IMR-90 (cell line): ENCODE data around the gene DNAH8. TPM values are rescaled to one million over a fixed set of nuclear protein-coding genes. Genes with fewer than 3 reads are reported as not detected.

ENCODE experiments used
- ATAC-seq: fragments of 200-7000 bp; cut with Tn5 transposase; 2 replicates; pipeline ENCODE4 v1.9.1; 2020; ENCODE audit warnings: low read depth, mild to moderate bottlenecking, moderate library complexity
- BruUV-seq: library from RNA; stranded (reverse); fragments of 400-500 nt; replicated peaks from 2 replicates; lab custom pipeline; 2021; lab: Mats Ljungman, UMichigan
- CTCF ChIA-PET: fragments of 300-600 bp; formaldehyde crosslinking; extraction: SDS; loops from one replicate; lab custom pipeline; 2021; ENCODE audit warnings: antibody characterized with exemption; lab: Yijun Ruan, JAX
- POLR2A ChIA-PET: fragments of 300-600 bp; sonication (Branson Sonifier 250); formaldehyde crosslinking; loops from one replicate; lab custom pipeline; 2022; ENCODE audit warnings: antibody characterized with exemption; ENCODE audit not compliant: unreplicated experiment; lab: Charles Lee
- DNase-seq: peaks from one replicate; pipeline ENCODE4 v3.0.0; 2013
- H2AFZ ChIP-seq: replicated peaks from 2 replicates; pipeline ENCODE3; 2013; ENCODE audit warnings: low read length, mild to moderate bottlenecking; ENCODE audit not compliant: poor library complexity
- H2AK5ac ChIP-seq: 2 replicates; pipeline ENCODE4 v1.6.1; 2013; ENCODE audit warnings: low read depth, low read length, inconsistent platforms
- H2AK9ac ChIP-seq: replicated peaks from 2 replicates; pipeline ENCODE3; 2013; ENCODE audit warnings: mild to moderate bottlenecking, low read depth, low read length, moderate library complexity; ENCODE audit not compliant: poor library complexity
- H2BK120ac ChIP-seq: 2 replicates; pipeline ENCODE4 v1.6.1; 2013; ENCODE audit warnings: low read depth, low read length, inconsistent platforms
- H2BK15ac ChIP-seq: 3 replicates; pipeline ENCODE4 v1.6.1; 2013; ENCODE audit warnings: low read depth, low read length, inconsistent platforms
- H2BK20ac ChIP-seq: 2 replicates; pipeline ENCODE4 v1.6.1; 2013; ENCODE audit warnings: low read depth, mild to moderate bottlenecking, inconsistent platforms, low read length, moderate library complexity
- H2BK5ac ChIP-seq: 2 replicates; pipeline ENCODE4 v1.6.1; 2013; ENCODE audit warnings: mild to moderate bottlenecking, low read depth, low read length, inconsistent platforms; ENCODE audit not compliant: poor library complexity, severe bottlenecking
- H3K14ac ChIP-seq: replicated peaks from 2 replicates; pipeline ENCODE4 v1.6.1; 2013; ENCODE audit warnings: low read depth, low read length, inconsistent platforms
- H3K18ac ChIP-seq: 2 replicates; pipeline ENCODE4 v1.6.1; 2013; ENCODE audit warnings: low read depth, low read length, control low read depth
- H3K23ac ChIP-seq: 2 replicates; pipeline ENCODE4 v1.6.1; 2013; ENCODE audit warnings: low read depth, low read length, inconsistent platforms
- H3K27ac ChIP-seq: 2 replicates; pipeline ENCODE4 v1.5.1; 2013; ENCODE audit warnings: mild to moderate bottlenecking, control low read depth, low read length; ENCODE audit not compliant: insufficient read depth
- H3K27me3 ChIP-seq: 2 replicates; pipeline ENCODE4 v1.6.1; 2013; ENCODE audit warnings: low read length; ENCODE audit not compliant: control insufficient read depth, insufficient read depth
- H3K36me3 ChIP-seq: 2 replicates; pipeline ENCODE4 v1.6.1; 2013; ENCODE audit warnings: low read length, mixed read lengths; ENCODE audit not compliant: control insufficient read depth, insufficient read depth
- H3K4ac ChIP-seq: 2 replicates; pipeline ENCODE4 v1.6.1; 2013; ENCODE audit warnings: low read depth, low read length, inconsistent platforms
- H3K4me1 ChIP-seq: 2 replicates; pipeline ENCODE4 v1.6.1; 2013; ENCODE audit warnings: low read length, mixed read lengths; ENCODE audit not compliant: control insufficient read depth, insufficient read depth
- H3K4me2 ChIP-seq: 2 replicates; pipeline ENCODE4 v1.6.1; 2013; ENCODE audit warnings: low read depth, mild to moderate bottlenecking, control low read depth, low read length, moderate library complexity
- H3K4me3 ChIP-seq: 2 replicates; pipeline ENCODE4 v1.5.1; 2013; ENCODE audit warnings: low read depth, mild to moderate bottlenecking, control low read depth, low read length, moderate library complexity; ENCODE audit not compliant: insufficient read depth
- H3K56ac ChIP-seq: 2 replicates; pipeline ENCODE4 v1.6.1; 2013; ENCODE audit warnings: low read length, inconsistent platforms; ENCODE audit not compliant: insufficient read depth; ENCODE audit errors: extremely low read depth
- H3K79me1 ChIP-seq, 2 experiments: 2 replicates each; pipeline ENCODE4 v1.6.1; 2013; ENCODE audit warnings: low read length in 2 of 2, inconsistent platforms in 1 of 2, low read depth in 1 of 2
- H3K9ac ChIP-seq: 2 replicates; pipeline ENCODE4 v1.6.1; 2013; ENCODE audit warnings: low read depth, low read length, control low read depth
- H3K9me1 ChIP-seq: 2 replicates; pipeline ENCODE4 v1.6.1; 2013; ENCODE audit warnings: low read length, inconsistent platforms; ENCODE audit not compliant: insufficient read depth
- H3K9me3 ChIP-seq: 2 replicates; pipeline ENCODE4 v1.6.1; 2013; ENCODE audit warnings: low read length; ENCODE audit not compliant: control insufficient read depth, insufficient read depth
- H4K20me1 ChIP-seq: 2 replicates; pipeline ENCODE4 v1.6.1; 2013; ENCODE audit warnings: low read length, inconsistent platforms; ENCODE audit not compliant: insufficient read depth
- H4K5ac ChIP-seq: 2 replicates; pipeline ENCODE4 v1.6.1; 2013; ENCODE audit warnings: mild to moderate bottlenecking, low read depth, low read length, control low read depth
- H4K8ac ChIP-seq, 2 experiments: 2 replicates each; pipeline ENCODE4 v1.6.1; 2013; ENCODE audit warnings: low read depth in 2 of 2, low read length in 2 of 2, control low read depth in 1 of 2, inconsistent platforms in 1 of 2
- H4K91ac ChIP-seq: 2 replicates; pipeline ENCODE4 v1.6.1; 2013; ENCODE audit warnings: low read depth, low read length, inconsistent platforms; ENCODE audit not compliant: insufficient read depth
- FOS ChIP-seq: fragments of 150-350 bp; IDR thresholded peaks from 2 replicates; pipeline ENCODE4 v1.6.1; 2016; ENCODE audit warnings: low read depth, low read length
- MAFK ChIP-seq: IDR thresholded peaks from 2 replicates; pipeline ENCODE4 v1.6.1; 2012; ENCODE audit warnings: low read depth, low read length, improper control_type of control experiment
- WGBS, 2 experiments: methylation state at CpG; one replicate each; pipeline versions ENCODE4 v1.1.5 to v1.1.7; 2013; ENCODE audit warnings: missing lambda C conversion rate in 2 of 2; ENCODE audit not compliant: insufficient read length in 1 of 2; ENCODE audit errors: extremely low coverage in 2 of 2; 5-methylcytosine and 5-hydroxymethylcytosine counted together
- dilution Hi-C: fragments of 300-500 bp; cut with HindIII; formaldehyde crosslinking; loops from one replicate; pipeline ENCODE4 v1.14.3; 2018; ENCODE audit warnings: low sequenced_read_pairs; ENCODE audit not compliant: unreplicated experiment
- in situ Hi-C: fragments of 300-500 bp; cut with MboI; formaldehyde crosslinking; loops from 3 replicates; pipeline ENCODE4 v1.14.3; 2019; ENCODE audit warnings: low sequenced_read_pairs, inconsistent platforms, mixed read lengths
- intact Hi-C: fragments of 100-400 bp; cut with micrococcal nuclease; formaldehyde crosslinking; loops from 2 replicates; pipeline ENCODE4 v1.10.0; 2022
- polyA plus RNA-seq, 3 experiments: library from polyadenylated mRNA; depleted of rRNA; stranded (reverse); fragments of >200 nt; gene quantifications; 2 replicates each; pipeline ENCODE4 v1.2.3, GENCODE V29; 2012; ENCODE audit warnings: low replicate concordance in 1 of 3
- total RNA-seq: library from RNA; depleted of rRNA; stranded (reverse); fragments of >200 nt; gene quantifications from 2 replicates; pipeline ENCODE4 v1.2.3, GENCODE V29; 2012

DNAH8 gene
- total and polyA plus RNA-seq, 2 of the 4 experiments (the other 2 are of a cell fraction), result not detected

GRCh38 chr6:39003492-39003891 is 288.4 kb downstream of the DNAH8 start:
- in situ Hi-C loops (no loop called here), intact Hi-C loops (no loop called here), dilution Hi-C loops (no loop called here)
- peak; percentile 74 for TF ChIP-seq MAFK
- TF ChIP-seq FOS, result no peak
- DNase-seq (no peak), ATAC-seq (no peak)
- Histone ChIP-seq H2AK9ac (no peak overlapping the region), H3K14ac (no peak overlapping the region), H2AK5ac (no peak overlapping the region), H3K18ac (no peak overlapping the region), H3K23ac (no peak overlapping the region), H3K4me1 (no peaks in the 10 kb centered on the region), H3K79me1 (no peaks in the 10 kb centered on the region), H3K9me1 (no peaks in the 10 kb centered on the region), H2BK15ac (no peak overlapping the region), H3K4ac (no peak overlapping the region), H2AFZ (no peak overlapping the region), H3K4me2 (no peak overlapping the region), H3K9ac (no peak overlapping the region), H3K36me3 (no peaks in the 10 kb centered on the region), H3K27ac (no peak overlapping the region), H4K91ac (no peak overlapping the region), H3K4me3 (no peak overlapping the region), H4K5ac (no peak overlapping the region), H2BK120ac (no peak overlapping the region), H3K9me3 (no peaks in the 10 kb centered on the region), H3K56ac (no peak overlapping the region), H4K8ac (no peak overlapping the region), H3K27me3 (no peaks in the 10 kb centered on the region; the same call in 1 of the 2 replicates), H2BK20ac (no peak overlapping the region), H2BK5ac (no peak overlapping the region), H4K20me1 (no peaks in the 10 kb centered on the region)
- ChIA-PET POLR2A (no interaction called here), CTCF (no interaction called here)
- no CpG with 5 or more reads among the region's 1 CpG for WGBS, 2 experiments
- no TSS peak for BruUV-seq
